K562 (cell line): ENCODE data around the gene EXOSC6. TPM values are rescaled to one million over a fixed set of nuclear protein-coding genes. Genes with fewer than 3 reads are reported as not detected.

ENCODE experiments used
- ATAC-seq: fragments of 200-7000 bp; cut with Tn5 transposase; 3 replicates; pipeline ENCODE4 v1.9.1; 2020; ENCODE audit warnings: moderate library complexity
- BruUV-seq: library from RNA; stranded (reverse); fragments of 400-500 nt; replicated peaks from 2 replicates; lab custom pipeline; 2021; lab: Mats Ljungman, UMichigan
- CTCF ChIA-PET: fragments of 300-600 bp; formaldehyde crosslinking; extraction: SDS; loops from one replicate; lab custom pipeline; 2021; ENCODE audit warnings: low intra/inter-chr PET ratio; lab: Yijun Ruan, JAX
- POLR2A ChIA-PET: fragments of 300-600, 350-650 bp; sonication (Branson Sonifier 250); formaldehyde crosslinking; extraction: SDS; loops from one replicate; lab custom pipeline; 2021; ENCODE audit warnings: antibody characterized with exemption, inconsistent platforms; lab: Yijun Ruan, JAX
- DNase-seq, 4 experiments: peaks; one replicate each; pipeline versions ENCODE4 v3.0.0 to v3.0.0-alpha.2; 2011 to 2018; ENCODE audit warnings: low spot score in 3 of 4, mixed read lengths in 3 of 4; ENCODE audit errors: extremely low read depth in 1 of 4
- FAIRE-seq: peaks from 2 replicates; lab custom pipeline; 2011; peaks lifted over from hg19 to GRCh38; lab: Jason Lieb, UNC
- H2AFZ ChIP-seq: 2 replicates; pipeline ENCODE4 v1.6.0; 2011; ENCODE audit warnings: low read depth, low read length, control low read depth, inconsistent platforms
- H3K27ac ChIP-seq: fragments of 200-600 bp; 3 replicates; pipeline ENCODE4 v1.8.0; 2011; ENCODE audit warnings: low read depth, mild to moderate bottlenecking, control low read depth, inconsistent platforms, low read length, moderate library complexity, mixed read lengths; ENCODE audit errors: extremely low read depth
- H3K27me3 ChIP-seq, 2 experiments: fragments of 300-600 bp in 1 of 2; 2 replicates in 1 of 2; 3 replicates in 1 of 2; pipeline versions ENCODE4 v1.6.0 to v1.8.0; 2011; ENCODE audit warnings: inconsistent platforms in 2 of 2, low read length in 2 of 2, mild to moderate bottlenecking in 1 of 2, mixed read lengths in 1 of 2, moderate library complexity in 1 of 2; ENCODE audit not compliant: control insufficient read depth in 2 of 2, insufficient read depth in 2 of 2
- H3K36me3 ChIP-seq: fragments of 300-600 bp; 3 replicates; pipeline ENCODE4 v1.8.0; 2011; ENCODE audit warnings: mild to moderate bottlenecking, low read length, inconsistent platforms; ENCODE audit not compliant: control insufficient read depth, insufficient read depth
- H3K4me1 ChIP-seq, 2 experiments: fragments of 200-600 bp in 1 of 2; replicated peaks in 1 of 2; 2 replicates in 1 of 2; 3 replicates in 1 of 2; pipeline versions ENCODE4 v1.5.1 to v1.8.0; 2011; ENCODE audit warnings: inconsistent platforms in 2 of 2, low read length in 2 of 2, mild to moderate bottlenecking in 1 of 2, mixed read lengths in 1 of 2, moderate library complexity in 1 of 2; ENCODE audit not compliant: control insufficient read depth in 2 of 2, insufficient read depth in 2 of 2
- H3K4me2 ChIP-seq: 2 replicates; pipeline ENCODE4 v1.6.1; 2011; ENCODE audit warnings: low read length, control low read depth, inconsistent platforms, mixed read lengths; ENCODE audit not compliant: insufficient read depth
- H3K4me3 ChIP-seq: fragments of 200-600 bp; sonication (generic), shearing (Covaris generic); 2 replicates; pipeline ENCODE4 v1.5.1; 2016; ENCODE audit warnings: control low read depth, inconsistent platforms
- H3K79me2 ChIP-seq: fragments of 200-600 bp; 3 replicates; pipeline ENCODE4 v1.8.0; 2011; ENCODE audit warnings: low read length, inconsistent platforms; ENCODE audit not compliant: control insufficient read depth, insufficient read depth
- H3K9ac ChIP-seq, 2 experiments: 2 replicates each; pipeline versions ENCODE4 v1.6.0 to v1.6.1; 2011; ENCODE audit warnings: low read depth in 2 of 2, low read length in 2 of 2, control low read depth in 1 of 2, inconsistent platforms in 1 of 2, mild to moderate bottlenecking in 1 of 2, mixed read lengths in 1 of 2; ENCODE audit not compliant: insufficient read depth in 1 of 2
- H3K9me1 ChIP-seq: one replicate; pipeline ENCODE4 v1.6.0; 2011; ENCODE audit warnings: inconsistent platforms, mild to moderate bottlenecking, low read length, moderate library complexity; ENCODE audit not compliant: control insufficient read depth, insufficient read depth
- H3K9me3 ChIP-seq: replicated peaks from 2 replicates; pipeline ENCODE4 v1.5.1; 2011; ENCODE audit warnings: low read depth, low read length, inconsistent platforms; ENCODE audit not compliant: control insufficient read depth, insufficient read depth
- H4K20me1 ChIP-seq: replicated peaks from 2 replicates; pipeline ENCODE4 v1.6.1; 2011; ENCODE audit warnings: low read length, inconsistent platforms, mixed read lengths; ENCODE audit not compliant: control insufficient read depth, insufficient read depth
- MYC ChIP-seq, 2 experiments: fragments of 250-450 bp in 1 of 2; sonication (Bioruptor Pico) in 1 of 2; IDR thresholded peaks; 2 replicates each; pipeline versions ENCODE4 v1.5.1 to v1.6.1; 2012 to 2021; ENCODE audit warnings: low read depth in 2 of 2, borderline replicate concordance in 1 of 2, improper control_type of control experiment in 1 of 2, low read length in 1 of 2, mild to moderate bottlenecking in 1 of 2, moderate library complexity in 1 of 2
- NRF1 ChIP-seq, 2 experiments: fragments of 450-650 bp; IDR thresholded peaks in 1 of 2; conservative IDR thresholded peaks in 1 of 2; 2 replicates each; pipeline ENCODE4 v1.6.1; 2014; ENCODE audit warnings: mild to moderate bottlenecking in 2 of 2
- PHF20 ChIP-seq: fragments of 450-650 bp; IDR thresholded peaks from 2 replicates; pipeline ENCODE4 v1.6.1; 2018; ENCODE audit not compliant: partially characterized antibody
- YY1 ChIP-seq, 3 experiments: IDR thresholded peaks; 2 replicates each; pipeline ENCODE4 v1.6.1; 2011; ENCODE audit warnings: low read length in 2 of 3, mild to moderate bottlenecking in 2 of 3, moderate library complexity in 2 of 3, borderline replicate concordance in 1 of 3, control low read depth in 1 of 3, low read depth in 1 of 3; ENCODE audit not compliant: insufficient read depth in 3 of 3, insufficient replicate concordance in 2 of 3, control insufficient read depth in 1 of 3, insufficient read length in 1 of 3; ENCODE audit errors: extremely low read depth in 1 of 3
- WGBS: fragments of 100-300 bp; shearing (Covaris generic); methylation state at CpG from one replicate; pipeline ENCODE4 v1.1.6; 2016; ENCODE audit warnings: low coverage, mixed read lengths; ENCODE audit not compliant: insufficient coverage; ENCODE audit errors: missing lambda C conversion rate; 5-methylcytosine and 5-hydroxymethylcytosine counted together
- in situ Hi-C: fragments of 300-500 bp; cut with MboI; formaldehyde crosslinking; loops from 4 replicates; pipeline ENCODE4 v1.15.0; 2018; ENCODE audit warnings: inconsistent platforms, mixed read lengths
- intact Hi-C: fragments of 100-400 bp; cut with micrococcal nuclease; formaldehyde crosslinking; loops from 2 replicates; pipeline ENCODE4 v1.14.2; 2022
- polyA plus RNA-seq, 8 experiments: library from polyadenylated mRNA; depleted of rRNA in 4 of 8; stranded (reverse) in 5 of 8; unstranded in 3 of 8; fragments of >200 nt; fragmentation: Nextera tagmentation in 2 of 8; fragmentation: Illumina TruSeq in 1 of 8; extraction: Ambion mirVana in 2 of 8; extraction: Trizol in 1 of 8; gene quantifications; 2 replicates each; pipeline versions ENCODE4 v1.2.1 to v1.2.3, GENCODE V29; 2011 to 2014; ENCODE audit warnings: inconsistent platforms in 1 of 8, missing spikeins in 1 of 8
- total RNA-seq, 7 experiments: library from RNA; depleted of rRNA in 6 of 7; stranded (reverse); fragments of >200 nt in 6 of 7; fragmentation: Illumina TruSeq in 2 of 7; extraction: Trizol in 2 of 7; gene quantifications; 2 replicates each; pipeline versions ENCODE4 v1.2.1 to v1.2.3, GENCODE V29; 2011 to 2021; ENCODE audit warnings: low replicate concordance in 1 of 7
- TF ChIP-seq, protein P1 (sequence below), 2 experiments: fragments of 450-650 bp in 1 of 2; sonication (generic) in 1 of 2; formaldehyde crosslinking in 1 of 2; IDR thresholded peaks in 1 of 2; conservative IDR thresholded peaks in 1 of 2; 2 replicates each; pipeline versions ENCODE4 v1.6.1 to v1.8.1; 2016 to 2023; ENCODE audit warnings: mild to moderate bottlenecking in 2 of 2, moderate library complexity in 2 of 2, inconsistent platforms in 1 of 2, missing genetic modification reagents in 1 of 2
- TF ChIP-seq, protein P2 (sequence below): fragments of 250-450 bp; sonication (Bioruptor Pico); IDR thresholded peaks from 2 replicates; pipeline ENCODE4 v1.4.0; 2020
- TF ChIP-seq, protein P3 (sequence below), 2 experiments: fragments of 250-450 bp in 1 of 2; fragments of 450-650 bp in 1 of 2; sonication (Bioruptor Pico) in 1 of 2; IDR thresholded peaks; 2 replicates each; pipeline versions ENCODE4 v1.6.1 to v1.8.0; 2016 to 2021; ENCODE audit warnings: mild to moderate bottlenecking in 2 of 2, moderate library complexity in 2 of 2, missing compliant biosample characterization in 1 of 2, missing genetic modification characterization in 1 of 2

Gene EXOSC6
- total and polyA plus RNA-seq, 9 of the 15 experiments (the other 6 are each of a cell fraction or from before 2014, with no cell fraction given): 9.2 to 29.0 (median 15.6) TPM

DNA sequence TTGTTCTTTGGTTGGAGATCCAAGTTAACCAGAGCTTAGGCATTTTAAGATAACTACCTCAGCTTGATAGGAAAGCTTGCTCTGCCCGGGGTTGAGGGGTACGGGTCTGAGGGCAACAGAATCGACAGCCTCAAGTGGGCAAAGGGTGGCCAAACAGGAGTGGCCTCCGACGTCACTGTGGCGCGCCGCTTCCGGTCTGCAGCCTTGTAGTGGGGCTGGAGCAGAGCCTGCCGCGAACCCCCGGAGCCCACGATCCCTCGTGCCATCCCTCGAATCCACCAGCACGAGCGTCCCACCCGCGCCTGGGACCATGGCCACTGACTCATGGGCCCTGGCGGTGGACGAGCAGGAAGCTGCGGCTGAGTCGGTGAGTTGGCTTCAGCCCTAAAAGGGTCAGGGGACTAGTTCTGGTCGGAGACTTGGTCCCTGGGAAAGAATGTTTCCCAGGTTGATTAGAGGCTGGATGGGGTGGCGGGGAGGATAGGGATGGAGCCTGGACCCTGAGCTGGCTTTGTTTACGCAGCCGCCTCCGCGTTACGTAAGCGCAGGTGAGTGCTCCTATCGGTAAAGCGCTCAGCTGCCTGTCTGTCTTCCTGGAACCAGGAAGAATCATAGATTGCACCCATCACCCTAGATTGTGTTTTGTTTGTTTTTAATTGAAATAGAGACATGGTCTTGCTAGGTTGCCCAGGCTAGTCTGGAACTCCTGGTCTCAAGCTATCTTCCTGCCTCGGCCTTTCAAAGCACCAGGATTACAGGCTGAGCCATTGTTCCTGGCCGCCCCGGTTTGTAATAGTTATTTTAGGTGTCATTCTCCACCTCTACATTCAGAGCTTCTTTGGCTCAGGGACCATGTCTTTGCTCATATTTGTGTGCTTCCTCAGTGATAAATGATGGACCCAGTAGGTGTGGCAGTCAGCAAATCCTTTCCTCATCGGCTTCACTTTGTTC lies 47.5 kb upstream of the EXOSC6 start, which contains the start of gene DDX19B:
DDX19B (plus strand) TSS at position 199 of the 951 bp plus-strand sequence; CDS start at position 311, 112 bp downstream.
- FAIRE-seq: peak; percentile 67
- peaks cover 27% of the 10 kb centered on the region for H3K79me2 ChIP-seq
- ChIA-PET POLR2A (interaction anchor here (0.6 to 4.1 kb wide), 9 partner anchors 10 to 1219 kb away, joined by 3 to 38 read pairs (median 5); partner anchors contain the start of genes AARS1 and DDX19A), CTCF (no interaction called here)
- peak; percentile 55 to 69 (median 57) for DNase-seq
- H2AFZ ChIP-seq: peak within 1 kb of the TSS; percentile 88
- in situ Hi-C loops (no loop called here), intact Hi-C loops (no loop called here)
- H4K20me1 ChIP-seq: no peaks in the 10 kb centered on the region
- peak within 1 kb of the TSS; percentile 82 to 96 for H3K9ac ChIP-seq
- no peaks in the 10 kb centered on the region for H3K9me1 ChIP-seq
- H3K4me2 ChIP-seq: peak within 1 kb of the TSS; percentile 84
- H3K4me3 ChIP-seq: peak within 1 kb of the TSS; percentile 65
- H3K4me1 ChIP-seq: peaks cover 0 to 8% of the 10 kb centered on the region in 2 experiments; a peak in 1 of 5 replicates
- peaks cover 3% of the 10 kb centered on the region; the same call in 1 of the 3 replicates for H3K36me3 ChIP-seq
- no peaks in the 10 kb centered on the region for H3K27me3 ChIP-seq
- peak; percentile 89 for ATAC-seq
- peaks cover 10% of the 10 kb centered on the region; the same call in 1 of the 2 replicates for H3K9me3 ChIP-seq
- H3K27ac ChIP-seq: peak within 1 kb of the TSS; percentile 80
- BruUV-seq: TSS peak; percentile 68
- WGBS: 28% methylated on average over 31 of the region's 37 CpGs
- TF ChIP-seq PHF20 (peak; percentile 92), NRF1 (conservative IDR thresholded peaks at IDR 0.05 in 1 of 2, IDR thresholded peaks at IDR 0.05 in 1 of 2) (peak in 1 of 2 experiments; percentile 37; a peak in 1 of 4 replicates), YY1 (IDR thresholded peaks at IDR 0.05; ENCODE audit: borderline replicate concordance in 1 of 3, control insufficient read depth in 1 of 3, extremely low read depth in 1 of 3, insufficient read depth in 3 of 3, insufficient read length in 1 of 3, insufficient replicate concordance in 2 of 3, low read depth in 1 of 3, low read length in 2 of 3) (peak in 1 of 3 experiments; percentile 19), MYC (IDR thresholded peaks at IDR 0.05; ENCODE audit: low read depth, low read length) (peak; percentile 61; the same call in 1 of the 2 replicates), MYC (CRISPR knock-in tag; IDR thresholded peaks at IDR 0.05; ENCODE audit: borderline replicate concordance, low read depth) (no peak)
- TF ChIP-seq, protein P1, sequence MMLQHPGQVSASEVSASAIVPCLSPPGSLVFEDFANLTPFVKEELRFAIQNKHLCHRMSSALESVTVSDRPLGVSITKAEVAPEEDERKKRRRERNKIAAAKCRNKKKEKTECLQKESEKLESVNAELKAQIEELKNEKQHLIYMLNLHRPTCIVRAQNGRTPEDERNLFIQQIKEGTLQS (IDR thresholded peaks at IDR 0.05): peak; percentile 36
- TF ChIP-seq, protein P1 (CRISPR knock-in tag; conservative IDR thresholded peaks at IDR 0.05): no peak
- TF ChIP-seq, protein P2, sequence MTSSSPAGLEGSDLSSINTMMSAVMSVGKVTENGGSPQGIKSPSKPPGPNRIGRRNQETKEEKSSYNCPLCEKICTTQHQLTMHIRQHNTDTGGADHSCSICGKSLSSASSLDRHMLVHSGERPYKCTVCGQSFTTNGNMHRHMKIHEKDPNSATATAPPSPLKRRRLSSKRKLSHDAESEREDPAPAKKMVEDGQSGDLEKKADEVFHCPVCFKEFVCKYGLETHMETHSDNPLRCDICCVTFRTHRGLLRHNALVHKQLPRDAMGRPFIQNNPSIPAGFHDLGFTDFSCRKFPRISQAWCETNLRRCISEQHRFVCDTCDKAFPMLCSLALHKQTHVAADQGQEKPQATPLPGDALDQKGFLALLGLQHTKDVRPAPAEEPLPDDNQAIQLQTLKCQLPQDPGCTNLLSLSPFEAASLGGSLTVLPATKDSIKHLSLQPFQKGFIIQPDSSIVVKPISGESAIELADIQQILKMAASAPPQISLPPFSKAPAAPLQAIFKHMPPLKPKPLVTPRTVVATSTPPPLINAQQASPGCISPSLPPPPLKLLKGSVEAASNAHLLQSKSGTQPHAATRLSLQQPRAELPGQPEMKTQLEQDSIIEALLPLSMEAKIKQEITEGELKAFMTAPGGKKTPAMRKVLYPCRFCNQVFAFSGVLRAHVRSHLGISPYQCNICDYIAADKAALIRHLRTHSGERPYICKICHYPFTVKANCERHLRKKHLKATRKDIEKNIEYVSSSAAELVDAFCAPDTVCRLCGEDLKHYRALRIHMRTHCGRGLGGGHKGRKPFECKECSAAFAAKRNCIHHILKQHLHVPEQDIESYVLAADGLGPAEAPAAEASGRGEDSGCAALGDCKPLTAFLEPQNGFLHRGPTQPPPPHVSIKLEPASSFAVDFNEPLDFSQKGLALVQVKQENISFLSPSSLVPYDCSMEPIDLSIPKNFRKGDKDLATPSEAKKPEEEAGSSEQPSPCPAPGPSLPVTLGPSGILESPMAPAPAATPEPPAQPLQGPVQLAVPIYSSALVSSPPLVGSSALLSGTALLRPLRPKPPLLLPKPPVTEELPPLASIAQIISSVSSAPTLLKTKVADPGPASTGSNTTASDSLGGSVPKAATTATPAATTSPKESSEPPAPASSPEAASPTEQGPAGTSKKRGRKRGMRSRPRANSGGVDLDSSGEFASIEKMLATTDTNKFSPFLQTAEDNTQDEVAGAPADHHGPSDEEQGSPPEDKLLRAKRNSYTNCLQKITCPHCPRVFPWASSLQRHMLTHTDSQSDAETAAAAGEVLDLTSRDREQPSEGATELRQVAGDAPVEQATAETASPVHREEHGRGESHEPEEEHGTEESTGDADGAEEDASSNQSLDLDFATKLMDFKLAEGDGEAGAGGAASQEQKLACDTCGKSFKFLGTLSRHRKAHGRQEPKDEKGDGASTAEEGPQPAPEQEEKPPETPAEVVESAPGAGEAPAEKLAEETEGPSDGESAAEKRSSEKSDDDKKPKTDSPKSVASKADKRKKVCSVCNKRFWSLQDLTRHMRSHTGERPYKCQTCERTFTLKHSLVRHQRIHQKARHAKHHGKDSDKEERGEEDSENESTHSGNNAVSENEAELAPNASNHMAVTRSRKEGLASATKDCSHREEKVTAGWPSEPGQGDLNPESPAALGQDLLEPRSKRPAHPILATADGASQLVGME (CRISPR knock-in tag): no peak
- TF ChIP-seq, protein P3, sequence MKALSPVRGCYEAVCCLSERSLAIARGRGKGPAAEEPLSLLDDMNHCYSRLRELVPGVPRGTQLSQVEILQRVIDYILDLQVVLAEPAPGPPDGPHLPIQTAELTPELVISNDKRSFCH (CRISPR knock-in tag; IDR thresholded peaks at IDR 0.05): no peak
- TF ChIP-seq, protein P3 (tag; IDR thresholded peaks at IDR 0.05): peak; percentile 49; the same call in 1 of the 2 replicates
